ENCODE data around the gene DPH2.

DNA sequence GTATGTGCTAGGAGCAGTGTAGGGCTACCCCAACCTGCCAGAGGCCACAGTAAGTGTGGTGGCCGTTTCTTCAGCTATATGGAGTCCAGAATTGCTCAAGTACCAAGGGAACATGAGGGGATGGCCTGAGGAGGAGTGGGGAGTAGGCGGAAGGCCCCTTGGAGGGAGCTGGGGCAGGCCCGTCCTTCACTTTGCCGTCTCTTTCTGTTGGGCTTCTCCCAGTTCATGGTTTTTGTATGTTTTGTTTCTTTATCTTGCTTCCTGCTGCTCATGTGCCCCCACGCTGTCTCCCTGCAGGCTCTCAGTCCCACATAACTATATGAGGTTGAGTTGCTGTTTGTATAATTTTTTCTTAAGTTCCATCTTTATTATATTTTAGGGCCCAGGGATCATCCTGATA is 5.9 kb upstream of the DPH2 start:
- TF ChIP-seq CTCF (conservative IDR thresholded peaks at IDR 0.05) (no peak), ZFX (IDR thresholded peaks at IDR 0.05) (no peak)
